Gastroesophageal sphincter (tissue), 3 donors: Measurements from ENCODE around the gene HTR4.

ENCODE experiments used
- CTCF ChIP-seq, 4 experiments: fragments of 200-600 bp in 2 of 4; fragments of 450-650 bp in 2 of 4; sonication (generic) in 1 of 4; IDR thresholded peaks; one replicate each; pipeline ENCODE4 v1.5.1; 2017 to 2019; ENCODE audit warnings: antibody characterized with exemption in 4 of 4, mild to moderate bottlenecking in 2 of 4, moderate library complexity in 2 of 4
- POLR2AphosphoS5 ChIP-seq: sonication (generic); formaldehyde crosslinking; IDR thresholded peaks from one replicate; pipeline ENCODE4 v1.6.1; 2017; ENCODE audit warnings: antibody characterized with exemption

GRCh38 chr5:148607406-148607805, 46.9 kb downstream of the HTR4 start:
- TF ChIP-seq POLR2AphosphoS5 (no peak), CTCF (IDR thresholded peaks at IDR 0.05) (no peak)
